Activated T-cell treated with anti-CD3 and anti-CD28 coated beads for 24 hours (primary cell): ENCODE results near the gene ECI2.
"Not testable (repeated sequence)": the region's sequence is repeated elsewhere in the genome, so short reads cannot be mapped to it uniquely, and the experiment has no call there.

ENCODE experiments used
- DNase-seq: peaks from one replicate; pipeline ENCODE4 v3.0.0-alpha.2; 2020; ENCODE audit warnings: low read depth

The ECI2 gene

DNA sequence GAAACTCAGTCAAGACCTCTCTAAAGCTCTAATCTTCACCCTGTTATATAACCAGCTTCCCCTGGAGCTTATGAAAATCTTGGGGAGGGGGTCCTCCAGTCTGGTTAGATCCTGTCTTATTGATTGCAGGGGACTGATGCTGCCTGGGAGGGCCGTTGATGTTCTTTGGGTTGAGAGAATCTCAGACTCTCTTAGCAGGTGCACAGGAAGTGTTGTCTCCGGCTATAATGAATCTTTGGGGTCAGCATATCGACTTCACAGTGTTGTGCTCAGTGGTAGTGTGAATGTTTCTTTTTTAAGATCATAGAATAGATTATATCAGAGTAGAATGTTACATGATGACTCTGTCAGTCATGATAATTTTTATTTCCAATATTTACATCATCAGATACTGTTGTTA is 2.8 kb upstream of the ECI2 start:
- no peak for DNase-seq

GRCh38 chr6:4136354-4136831 is 1.0 kb upstream of the ECI2 start:
- no peak for DNase-seq

- peak; percentile 88 for DNase-seq
Measured at GRCh38 chr6:4135665-4136353, 434 bp upstream of the ECI2 start.

- DNase-seq, result peak; percentile 16
Measured at GRCh38 chr6:4133941-4134838, 1.2 kb downstream of the ECI2 start.

DNA sequence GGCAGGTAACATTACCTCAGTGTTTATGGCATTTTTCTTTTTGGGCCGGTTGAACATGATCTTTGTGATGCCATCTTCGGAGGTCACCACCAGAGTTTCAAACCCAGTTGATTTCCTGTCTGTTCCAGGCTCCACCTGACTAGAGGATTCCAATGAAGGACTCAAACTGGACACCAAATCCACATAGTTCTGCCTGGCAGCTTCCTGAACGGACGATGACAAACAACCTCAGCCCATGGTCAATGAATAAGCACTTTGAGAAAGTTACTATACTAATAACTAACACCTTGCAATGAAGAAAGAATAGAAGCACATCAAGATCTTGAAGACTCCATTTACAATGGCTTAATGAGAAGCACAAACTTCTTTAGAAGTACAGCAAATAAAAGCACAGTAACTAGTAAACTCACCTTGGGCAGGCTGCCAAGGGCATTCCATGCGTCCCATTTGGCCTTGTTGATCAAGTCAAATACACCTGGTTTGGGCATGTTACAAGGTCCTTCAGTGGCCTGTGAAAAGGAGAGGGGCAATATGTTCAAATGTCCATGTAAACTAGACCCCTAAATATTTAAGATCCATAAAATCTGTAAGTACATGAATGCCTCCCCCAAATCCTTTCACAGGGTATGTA is 4.9 kb downstream of the ECI2 start:
- DNase-seq, result no peak

- no peak for DNase-seq
Measured at GRCh38 chr6:4129446-4129845, 5.9 kb downstream of the ECI2 start.

GRCh38 chr6:4128748-4129147 is 6.6 kb downstream of the ECI2 start:
- no peak for DNase-seq

GRCh38 chr6:4128072-4128471 is 7.3 kb downstream of the ECI2 start:
- no peak for DNase-seq

- no peak for DNase-seq
Measured at GRCh38 chr6:4125933-4126864, 9.2 kb downstream of the ECI2 start.

- no peak for DNase-seq
Measured at GRCh38 chr6:4125500-4125899, 9.9 kb downstream of the ECI2 start.

GRCh38 chr6:4124351-4124750 is 11.0 kb downstream of the ECI2 start:
- no peak for DNase-seq

GRCh38 chr6:4115741-4116140 is 19.6 kb downstream of the ECI2 start:
- no peak for DNase-seq

GRCh38 chr6:4114123-4114522 is 21.3 kb downstream of the ECI2 start:
- DNase-seq, result no peak

DNA sequence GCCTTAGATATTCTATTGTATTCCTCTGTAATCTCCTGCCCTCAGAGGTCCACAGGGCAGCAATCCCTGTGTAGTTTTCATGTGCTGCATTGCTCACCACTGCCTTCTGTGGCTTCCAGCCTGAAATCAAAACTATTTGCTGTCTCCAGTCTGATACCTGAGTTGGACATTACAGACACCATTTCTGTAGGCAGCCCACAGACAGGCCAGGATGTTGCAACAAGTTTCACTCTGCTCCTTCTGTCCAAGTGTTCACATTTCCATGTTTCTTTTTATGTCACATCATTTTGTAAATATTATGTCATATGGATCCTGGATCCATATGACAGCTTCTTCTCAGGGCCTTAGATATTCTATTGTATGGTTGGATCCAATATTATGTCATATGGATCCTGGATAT is 21.7 kb downstream of the ECI2 start:
- no peak for DNase-seq

DNA sequence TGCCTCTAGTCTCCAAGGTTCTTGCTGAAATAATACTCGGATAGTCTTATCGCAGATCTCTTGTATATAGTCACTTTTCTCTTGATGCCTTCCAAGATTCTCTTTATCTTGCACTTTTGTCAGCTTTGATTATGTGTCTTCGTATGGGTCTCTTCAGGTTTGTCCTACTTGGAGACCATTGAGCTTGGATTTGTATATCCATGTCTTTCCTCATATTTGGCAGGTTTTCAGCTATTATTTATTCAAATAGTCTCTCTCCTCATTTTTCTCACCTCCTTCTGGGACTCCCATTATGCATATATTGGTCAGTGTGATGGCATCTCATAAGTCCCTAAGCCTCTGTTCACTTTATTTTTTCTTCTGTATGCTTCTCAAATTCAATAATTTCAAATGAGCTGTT is 23.0 kb downstream of the ECI2 start:
- no peak for DNase-seq

- DNase-seq, result not testable (repeated sequence)
Measured at GRCh38 chr6:4109363-4109815, 26.0 kb downstream of the ECI2 start.

- no peak for DNase-seq
Measured at GRCh38 chr6:4108561-4109093, 26.7 kb downstream of the ECI2 start.

DNA sequence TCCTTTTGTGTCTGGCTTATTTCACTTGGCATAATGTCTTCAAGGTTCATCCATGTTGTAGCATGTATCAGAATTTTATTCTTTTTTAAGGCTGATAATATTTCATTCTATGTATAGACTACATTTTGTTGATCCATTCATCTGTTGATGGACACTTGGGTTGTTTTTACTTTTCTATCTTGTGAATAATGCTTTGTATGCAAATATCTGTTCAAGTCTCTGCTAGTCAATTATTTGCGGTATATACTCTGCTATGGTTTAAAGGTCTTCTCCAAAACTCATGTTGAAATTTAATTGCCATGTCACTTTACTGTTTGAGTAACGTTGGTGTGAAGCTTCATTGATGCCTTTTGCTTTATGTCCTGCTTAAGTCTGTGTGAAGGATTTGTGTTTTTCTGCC is 27.5 kb downstream of the ECI2 start:
- no peak for DNase-seq

GRCh38 chr6:4105980-4106536 is 29.3 kb downstream of the ECI2 start:
- DNase-seq, result no peak

- DNase-seq, result no peak
Measured at GRCh38 chr6:4103929-4104328, 31.4 kb downstream of the ECI2 start.

DNA sequence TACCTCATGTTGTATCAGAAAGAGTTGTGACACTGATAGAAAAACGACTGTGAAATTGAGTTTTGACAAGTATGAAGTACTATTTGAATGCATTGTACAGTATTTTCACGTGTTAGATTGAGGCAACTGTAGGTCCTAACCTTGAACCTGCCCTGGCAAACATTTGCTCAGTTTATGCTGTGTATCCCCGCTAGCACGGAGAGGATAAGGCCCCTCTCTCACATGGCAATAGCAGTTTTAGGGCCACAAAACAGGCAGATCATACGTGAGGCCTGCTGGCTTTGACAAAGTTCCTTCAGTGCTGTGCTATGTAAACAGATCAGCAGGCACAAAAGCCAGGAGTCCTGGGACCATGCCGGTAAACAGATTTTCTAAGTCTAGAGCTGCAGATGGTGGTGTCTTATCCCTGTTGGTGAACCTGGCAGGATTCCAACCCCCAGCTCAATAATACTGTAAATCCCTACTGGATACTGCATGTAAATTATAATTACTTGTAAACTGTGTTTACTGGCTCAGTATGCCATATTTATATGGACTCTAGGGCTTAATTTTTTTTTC is 32.6 kb downstream of the ECI2 start:
- no peak for DNase-seq
